H9 (cell line): Measurements from ENCODE around the gene LHFPL6. TPM values are rescaled to one million over a fixed set of nuclear protein-coding genes. Genes with fewer than 3 reads are reported as not detected.

ENCODE experiments used
- DNase-seq: peaks from one replicate; pipeline ENCODE4 v3.0.0-alpha.2; 2017
- H2AFZ ChIP-seq: one replicate; pipeline ENCODE4 v1.6.1; 2013; ENCODE audit warnings: mild to moderate bottlenecking, low read length, control low read depth, moderate library complexity
- H2AK5ac ChIP-seq: 2 replicates; pipeline ENCODE4 v1.6.1; 2013; ENCODE audit warnings: low read length, control low read depth, mixed read lengths; ENCODE audit not compliant: insufficient read length
- H2BK120ac ChIP-seq: one replicate; pipeline ENCODE4 v1.6.1; 2013; ENCODE audit warnings: low read depth, mild to moderate bottlenecking, low read length, control low read depth, inconsistent platforms; ENCODE audit not compliant: poor library complexity, severe bottlenecking
- H2BK12ac ChIP-seq: 2 replicates; pipeline ENCODE4 v1.6.1; 2013; ENCODE audit warnings: low read length, control low read depth, mixed read lengths, low read depth; ENCODE audit not compliant: insufficient read length
- H2BK15ac ChIP-seq: 2 replicates; pipeline ENCODE4 v1.6.1; 2013; ENCODE audit warnings: low read depth, low read length, control low read depth
- H2BK20ac ChIP-seq: one replicate; pipeline ENCODE4 v1.6.1; 2013; ENCODE audit warnings: low read depth, mild to moderate bottlenecking, low read length, control low read depth, inconsistent platforms; ENCODE audit not compliant: poor library complexity, severe bottlenecking
- H2BK5ac ChIP-seq: 2 replicates; pipeline ENCODE4 v1.6.1; 2013; ENCODE audit warnings: low read length, control low read depth, mixed read lengths; ENCODE audit not compliant: insufficient read length
- H3K14ac ChIP-seq: 2 replicates; pipeline ENCODE4 v1.6.1; 2013; ENCODE audit warnings: low read length, control low read depth; ENCODE audit not compliant: insufficient read depth
- H3K18ac ChIP-seq: 2 replicates; pipeline ENCODE4 v1.6.1; 2013; ENCODE audit warnings: low read depth, mild to moderate bottlenecking, mixed read lengths, low read length, control low read depth; ENCODE audit not compliant: insufficient read length
- H3K23ac ChIP-seq: 2 replicates; pipeline ENCODE4 v1.6.1; 2013; ENCODE audit warnings: low read length, control low read depth, mixed read lengths, low read depth; ENCODE audit not compliant: insufficient read length
- H3K23me2 ChIP-seq: 2 replicates; pipeline ENCODE4 v1.6.1; 2013; ENCODE audit warnings: low read depth, mild to moderate bottlenecking, mixed read lengths, low read length, control low read depth; ENCODE audit not compliant: insufficient read length, poor library complexity, severe bottlenecking
- H3K27ac ChIP-seq: 2 replicates; pipeline ENCODE4 v1.5.1; 2013; ENCODE audit warnings: low read length, control low read depth, mixed read lengths, low read depth; ENCODE audit not compliant: insufficient read length
- H3K27me3 ChIP-seq: 2 replicates; pipeline ENCODE4 v1.6.1; 2013; ENCODE audit warnings: low read length, control low read depth, inconsistent platforms; ENCODE audit not compliant: insufficient read depth
- H3K4ac ChIP-seq: 2 replicates; pipeline ENCODE4 v1.6.1; 2013; ENCODE audit warnings: low read depth, mild to moderate bottlenecking, control low read depth, inconsistent platforms, low read length, moderate library complexity
- H3K4me1 ChIP-seq: 2 replicates; pipeline ENCODE4 v1.6.1; 2013; ENCODE audit warnings: low read length, control low read depth, inconsistent platforms; ENCODE audit not compliant: insufficient read depth
- H3K4me2 ChIP-seq: 2 replicates; pipeline ENCODE4 v1.6.1; 2013; ENCODE audit warnings: low read length, control low read depth, mixed read lengths; ENCODE audit not compliant: insufficient read length, insufficient read depth
- H3K56ac ChIP-seq: 2 replicates; pipeline ENCODE4 v1.6.1; 2013; ENCODE audit warnings: low read depth, mild to moderate bottlenecking, mixed read lengths, low read length, control low read depth; ENCODE audit not compliant: insufficient read length
- H3K79me1 ChIP-seq: 2 replicates; pipeline ENCODE4 v1.6.1; 2013; ENCODE audit warnings: low read depth, mild to moderate bottlenecking, moderate library complexity, low read length, control low read depth, inconsistent platforms; ENCODE audit not compliant: insufficient read depth, poor library complexity, severe bottlenecking
- H3K79me2 ChIP-seq: 2 replicates; pipeline ENCODE4 v1.6.1; 2013; ENCODE audit warnings: low read length, control low read depth, inconsistent platforms; ENCODE audit not compliant: insufficient read depth
- H3K9ac ChIP-seq: 2 replicates; pipeline ENCODE4 v1.6.1; 2013; ENCODE audit warnings: low read length, control low read depth, mixed read lengths; ENCODE audit not compliant: insufficient read length; ENCODE audit errors: extremely low read depth
- H3K9me3 ChIP-seq: one replicate; pipeline ENCODE4 v1.6.1; 2013; ENCODE audit warnings: low read depth, low read length, inconsistent platforms; ENCODE audit not compliant: control insufficient read depth
- H3T11ph ChIP-seq: one replicate; pipeline ENCODE4 v1.6.1; 2013; ENCODE audit warnings: mild to moderate bottlenecking, low read length, control low read depth, inconsistent platforms
- H4K20me1 ChIP-seq: one replicate; pipeline ENCODE4 v1.6.1; 2013; ENCODE audit not compliant: control insufficient read depth, insufficient read length, insufficient read depth
- H4K5ac ChIP-seq: 2 replicates; pipeline ENCODE4 v1.6.1; 2013; ENCODE audit warnings: low read depth, mild to moderate bottlenecking, mixed read lengths, low read length, control low read depth; ENCODE audit not compliant: insufficient read length
- H4K8ac ChIP-seq: replicated peaks from 2 replicates; pipeline ENCODE4 v1.6.1; 2013; ENCODE audit warnings: low read length, control low read depth, mixed read lengths, low read depth; ENCODE audit not compliant: insufficient read length
- H4K91ac ChIP-seq: 2 replicates; pipeline ENCODE4 v1.6.1; 2013; ENCODE audit warnings: low read depth, mild to moderate bottlenecking, moderate library complexity, mixed read lengths, low read length, control low read depth; ENCODE audit not compliant: insufficient read length
- H3K27ac Mint-ChIP-seq, 3 experiments: 2 replicates in 2 of 3; 3 replicates in 1 of 3; pipeline ENCODE4 v1.8.0; 2020 to 2021; ENCODE audit warnings: mixed read lengths in 3 of 3, mild to moderate bottlenecking in 1 of 3, moderate library complexity in 1 of 3
- H3K27me3 Mint-ChIP-seq: 2 replicates; pipeline ENCODE4 v1.8.0; 2021; ENCODE audit warnings: low read depth, mild to moderate bottlenecking, moderate library complexity, mixed read lengths
- H3K36me3 Mint-ChIP-seq, 3 experiments: 2 replicates in 2 of 3; 3 replicates in 1 of 3; pipeline ENCODE4 v1.8.0; 2020 to 2021; ENCODE audit warnings: low read depth in 3 of 3, mixed read lengths in 3 of 3; ENCODE audit not compliant: insufficient read depth in 1 of 3
- H3K4me1 Mint-ChIP-seq, 2 experiments: 2 replicates each; pipeline ENCODE4 v1.8.0; 2020; ENCODE audit warnings: mixed read lengths in 2 of 2
- H3K4me3 Mint-ChIP-seq, 2 experiments: 2 replicates in 1 of 2; 3 replicates in 1 of 2; pipeline ENCODE4 v1.8.0; 2020 to 2021; ENCODE audit warnings: mild to moderate bottlenecking in 2 of 2, mixed read lengths in 2 of 2, moderate library complexity in 1 of 2
- H3K9me3 Mint-ChIP-seq, 2 experiments: 2 replicates in 1 of 2; 3 replicates in 1 of 2; pipeline ENCODE4 v1.8.0; 2020; ENCODE audit warnings: mild to moderate bottlenecking in 2 of 2, mixed read lengths in 2 of 2, moderate library complexity in 1 of 2
- CTCF ChIP-seq: fragments of 200-600 bp; sonication (generic); conservative IDR thresholded peaks from 3 replicates; pipeline ENCODE4 v1.8.0; 2021; ENCODE audit warnings: antibody characterized with exemption, mild to moderate bottlenecking
- WGBS: extraction: QIAGEN DNeasy Blood & Tissue Kit; methylation state at CpG from one replicate; pipeline ENCODE4 v1.1.7; 2013; ENCODE audit warnings: missing lambda C conversion rate, low lambda C conversion rate, mixed read lengths; ENCODE audit not compliant: insufficient read length; ENCODE audit errors: extremely low coverage; 5-methylcytosine and 5-hydroxymethylcytosine counted together
- total RNA-seq: library from RNA; stranded (reverse); gene quantifications from 2 replicates; pipeline ENCODE4 v1.2.1, GENCODE V29; 2021

The LHFPL6 gene
- total RNA-seq, 1 experiment from 2014 or later = 3.5 TPM

DNA sequence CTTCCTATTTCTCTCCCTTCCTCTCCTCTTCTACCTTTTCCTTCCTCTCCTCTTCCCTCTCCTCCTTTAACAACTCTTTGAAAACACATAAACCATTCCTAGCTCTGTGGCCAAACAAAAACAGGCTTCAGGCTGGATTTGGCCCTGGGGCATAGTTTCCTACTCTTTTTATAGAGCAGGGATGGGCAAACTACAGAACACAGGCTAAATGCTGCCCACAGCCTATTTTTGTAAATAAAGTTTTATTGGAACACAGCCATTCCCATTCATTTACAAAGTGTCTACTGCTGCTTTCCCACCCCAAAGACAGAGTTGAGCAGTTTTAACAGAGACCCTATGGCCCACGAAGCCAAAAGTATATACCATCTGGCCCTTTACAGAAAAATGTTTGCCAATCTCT lies 35.4 kb downstream of the LHFPL6 start:
- H2AFZ ChIP-seq = no peak overlapping the region
- H3K4me1 ChIP-seq = no peaks in the 10 kb centered on the region; the same call in 1 of the 2 replicates
- no peak overlapping the region for H2BK20ac ChIP-seq
- no peak overlapping the region for H2BK120ac ChIP-seq
- no peaks in the 10 kb centered on the region for H3K23me2 ChIP-seq
- no peak overlapping the region for H3K9ac ChIP-seq
- H3T11ph ChIP-seq = no peak overlapping the region
- no CpG with 5 or more reads among the region's 1 CpG for WGBS
- H3K79me2 ChIP-seq = no peaks in the 10 kb centered on the region
- Mint-ChIP-seq H3K4me1 (peaks cover 27 to 39% of the 10 kb centered on the region in 2 experiments), H3K4me3 (no peak overlapping the region), H3K9me3 (no peaks in the 10 kb centered on the region; a peak in 1 of 5 replicates), H3K27ac (peak overlapping the region in 1 of 3 experiments; percentile 76; a peak in 2 of 7 replicates), H3K36me3 (no peaks in the 10 kb centered on the region), H3K27me3 (no peaks in the 10 kb centered on the region)
- H2BK12ac ChIP-seq = no peak overlapping the region
- H4K91ac ChIP-seq = no peak overlapping the region
- H2AK5ac ChIP-seq = no peak overlapping the region
- DNase-seq = no peak
- no peak overlapping the region for H3K4ac ChIP-seq
- no peak overlapping the region for H3K56ac ChIP-seq
- H3K27me3 ChIP-seq = no peaks in the 10 kb centered on the region
- H3K79me1 ChIP-seq = no peaks in the 10 kb centered on the region
- H4K20me1 ChIP-seq = no peaks in the 10 kb centered on the region
- H3K4me2 ChIP-seq = no peak overlapping the region
- H4K8ac ChIP-seq = no peak overlapping the region
- H4K5ac ChIP-seq = no peak overlapping the region
- H3K18ac ChIP-seq = no peak overlapping the region
- no peak overlapping the region for H3K14ac ChIP-seq
- H3K9me3 ChIP-seq = no peaks in the 10 kb centered on the region
- H2BK5ac ChIP-seq = no peak overlapping the region
- H3K27ac ChIP-seq = no peak overlapping the region
- H3K23ac ChIP-seq = no peak overlapping the region
- TF ChIP-seq CTCF = no peak
- H2BK15ac ChIP-seq = no peak overlapping the region
